Thoracic aorta (tissue), 2 donors: ENCODE measurements around the gene ITGA6. TPM values are rescaled to one million over a fixed set of nuclear protein-coding genes. Genes with fewer than 3 reads are reported as not detected.

Source experiments
- ATAC-seq: fragments of 150-250 bp; one replicate; pipeline ENCODE4 v1.8.0; 2017; ENCODE audit warnings: low read depth; ENCODE audit not compliant: insufficient number of reproducible peaks, low FRiP score
- DNase-seq: peaks from one replicate; pipeline ENCODE4 v3.0.0-alpha.2; 2020; ENCODE audit warnings: low spot score
- H3K27ac ChIP-seq, 2 donors: fragments of 200-600 bp; sonication (generic); 1 replicate in 1 of 2; 2 replicates in 1 of 2; pipeline ENCODE4 v1.5.1; 2016; ENCODE audit warnings: mild to moderate bottlenecking in 2 of 2, moderate library complexity in 2 of 2
- H3K27me3 ChIP-seq: fragments of 200-600 bp; sonication (generic); replicated peaks from 2 replicates; pipeline ENCODE4 v1.6.0; 2016; ENCODE audit warnings: mild to moderate bottlenecking; ENCODE audit not compliant: insufficient read depth
- H3K36me3 ChIP-seq: fragments of 200-600 bp; sonication (generic); one replicate; pipeline ENCODE4 v1.5.1; 2016
- H3K4me1 ChIP-seq, 2 donors: fragments of 200-600 bp; sonication (generic); 1 replicate in 1 of 2; 2 replicates in 1 of 2; pipeline versions ENCODE4 v1.5.1 to v1.6.0; 2016; ENCODE audit warnings: low read depth in 2 of 2, mild to moderate bottlenecking in 1 of 2; ENCODE audit not compliant: control insufficient read depth in 1 of 2
- H3K4me3 ChIP-seq: fragments of 200-600 bp; sonication (generic); 2 replicates; pipeline ENCODE4 v1.5.1; 2016; ENCODE audit warnings: mild to moderate bottlenecking
- H3K9me3 ChIP-seq: fragments of 200-600 bp; sonication (generic); 2 replicates; pipeline ENCODE4 v1.5.1; 2016
- CTCF ChIP-seq: fragments of 200-600 bp; sonication (generic); IDR thresholded peaks from one replicate; pipeline ENCODE4 v1.5.1; 2019; ENCODE audit warnings: antibody characterized with exemption
- total RNA-seq, 2 donors: library from RNA; depleted of rRNA; stranded (reverse); fragments of >200 nt; gene quantifications; one replicate each; pipeline versions ENCODE4 v1.1.0 to v1.2.3, GENCODE V29; 2016

Gene ITGA6
- total RNA-seq, 2 donors from 2014 or later = 20.2 to 27.3 TPM

- no peak for ATAC-seq
- Histone ChIP-seq H3K4me1 (peaks cover 0 to 4% of the 10 kb centered on the region in 2 donors), H3K36me3 (no peaks in the 10 kb centered on the region), H3K9me3 (no peaks in the 10 kb centered on the region), H3K27ac (no peak overlapping the region), H3K27me3 (no peaks in the 10 kb centered on the region), H3K4me3 (no peak overlapping the region)
- no peak for DNase-seq
- no peak for TF ChIP-seq CTCF
These were observed 12.5 kb downstream of the ITGA6 start for GRCh38 chr2:172439911-172440310.

GRCh38 chr2:172440795-172441194, 13.4 kb downstream of the ITGA6 start:
- H3K27me3 ChIP-seq = no peaks in the 10 kb centered on the region
- ATAC-seq (no peak), DNase-seq (no peak)
- peaks cover 0 to 4% of the 10 kb centered on the region in 2 donors for H3K4me1 ChIP-seq
- H3K27ac ChIP-seq = no peak overlapping the region
- no peaks in the 10 kb centered on the region for H3K9me3 ChIP-seq
- H3K36me3 ChIP-seq = no peaks in the 10 kb centered on the region
- no peak overlapping the region for H3K4me3 ChIP-seq
- no peak for TF ChIP-seq CTCF

- no peak overlapping the region for H3K4me3 ChIP-seq
- DNase-seq (no peak), ATAC-seq (no peak)
- no peaks in the 10 kb centered on the region for H3K36me3 ChIP-seq
- no peaks in the 10 kb centered on the region for H3K27me3 ChIP-seq
- H3K9me3 ChIP-seq = no peaks in the 10 kb centered on the region
- peaks cover 0 to 4% of the 10 kb centered on the region in 2 donors for H3K4me1 ChIP-seq
- no peak for TF ChIP-seq CTCF
- H3K27ac ChIP-seq = no peak overlapping the region
These were observed 14.9 kb downstream of the ITGA6 start for GRCh38 chr2:172442072-172442895.

- ATAC-seq (no peak), DNase-seq (no peak)
- no peaks in the 10 kb centered on the region for H3K27me3 ChIP-seq
- no peak overlapping the region for H3K4me3 ChIP-seq
- H3K9me3 ChIP-seq = no peaks in the 10 kb centered on the region
- no peak for TF ChIP-seq CTCF
- no peaks in the 10 kb centered on the region for H3K36me3 ChIP-seq
- H3K27ac ChIP-seq = no peak overlapping the region
- H3K4me1 ChIP-seq = no peaks in the 10 kb centered on the region
These were observed 18.5 kb downstream of the ITGA6 start for GRCh38 chr2:172445851-172446250.

GRCh38 chr2:172446474-172447063, 19.2 kb downstream of the ITGA6 start:
- Histone ChIP-seq H3K9me3 (no peaks in the 10 kb centered on the region), H3K4me1 (no peaks in the 10 kb centered on the region), H3K4me3 (no peak overlapping the region), H3K27ac (no peak overlapping the region), H3K27me3 (no peaks in the 10 kb centered on the region), H3K36me3 (no peaks in the 10 kb centered on the region)
- ATAC-seq (no peak), DNase-seq (no peak)
- no peak for TF ChIP-seq CTCF
